DOHH2 (cell line): Measurements from ENCODE around the gene GPX3.

Source experiments
- CTCF ChIP-seq: fragments of 200-600 bp; sonication (generic); IDR thresholded peaks from one replicate; pipeline ENCODE4 v1.5.1; 2014; ENCODE audit warnings: antibody characterized with exemption, mild to moderate bottlenecking, low read depth, low read length; ENCODE audit not compliant: poor library complexity, severe bottlenecking
- EZH2phosphoT487 ChIP-seq: fragments of 200-600 bp; sonication (generic); IDR thresholded peaks from 2 replicates; pipeline ENCODE4 v1.6.1; 2017; ENCODE audit warnings: borderline replicate concordance, mild to moderate bottlenecking, antibody characterized with exemption, low read length, moderate library complexity, mixed read lengths

GRCh38 chr5:151071848-151072629, 51.6 kb downstream of the GPX3 start:
- TF ChIP-seq CTCF (no peak), EZH2phosphoT487 (no peak)
